Measurements from ENCODE around the gene ARHGAP19.

DNA sequence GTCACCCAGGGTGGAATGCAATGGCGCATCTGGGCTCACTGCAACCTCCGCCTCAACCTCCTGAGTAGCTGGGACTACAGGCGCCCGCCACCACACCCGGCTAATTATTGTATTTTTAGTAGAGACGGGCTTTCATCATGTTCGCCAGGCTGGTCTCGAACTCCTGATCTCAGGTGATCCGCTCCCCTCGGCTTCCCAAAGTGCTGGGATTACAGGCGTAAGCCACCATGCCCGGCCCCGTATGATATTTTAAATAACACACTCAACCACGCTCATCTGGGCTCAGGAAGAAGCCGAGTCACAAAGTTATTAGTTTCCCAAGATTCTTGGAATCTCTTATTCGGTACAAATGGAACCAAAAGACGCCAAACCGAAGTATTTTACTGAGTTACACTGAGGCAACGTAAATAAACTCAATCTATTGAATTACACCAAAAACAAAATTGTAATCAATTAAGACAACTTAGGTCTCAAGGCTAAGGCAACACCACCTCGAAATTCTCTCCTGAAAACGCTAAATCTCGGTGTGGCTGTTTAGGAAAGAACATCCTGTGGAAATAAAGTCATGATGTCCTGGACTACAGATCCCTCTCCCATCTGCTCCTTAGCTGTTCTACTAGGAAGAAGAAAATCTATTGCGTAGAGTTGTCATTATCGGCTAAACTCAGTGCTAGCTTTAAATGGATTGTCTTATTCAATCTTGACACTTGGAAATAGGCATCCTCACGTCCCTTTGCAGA, 910 bp downstream of the ARHGAP19 start:
- TF ChIP-seq, protein P1, sequence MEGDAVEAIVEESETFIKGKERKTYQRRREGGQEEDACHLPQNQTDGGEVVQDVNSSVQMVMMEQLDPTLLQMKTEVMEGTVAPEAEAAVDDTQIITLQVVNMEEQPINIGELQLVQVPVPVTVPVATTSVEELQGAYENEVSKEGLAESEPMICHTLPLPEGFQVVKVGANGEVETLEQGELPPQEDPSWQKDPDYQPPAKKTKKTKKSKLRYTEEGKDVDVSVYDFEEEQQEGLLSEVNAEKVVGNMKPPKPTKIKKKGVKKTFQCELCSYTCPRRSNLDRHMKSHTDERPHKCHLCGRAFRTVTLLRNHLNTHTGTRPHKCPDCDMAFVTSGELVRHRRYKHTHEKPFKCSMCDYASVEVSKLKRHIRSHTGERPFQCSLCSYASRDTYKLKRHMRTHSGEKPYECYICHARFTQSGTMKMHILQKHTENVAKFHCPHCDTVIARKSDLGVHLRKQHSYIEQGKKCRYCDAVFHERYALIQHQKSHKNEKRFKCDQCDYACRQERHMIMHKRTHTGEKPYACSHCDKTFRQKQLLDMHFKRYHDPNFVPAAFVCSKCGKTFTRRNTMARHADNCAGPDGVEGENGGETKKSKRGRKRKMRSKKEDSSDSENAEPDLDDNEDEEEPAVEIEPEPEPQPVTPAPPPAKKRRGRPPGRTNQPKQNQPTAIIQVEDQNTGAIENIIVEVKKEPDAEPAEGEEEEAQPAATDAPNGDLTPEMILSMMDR (IDR thresholded peaks at IDR 0.05): no peak
- no peak for TF ChIP-seq EP300 (IDR thresholded peaks at IDR 0.05)

All from tibial nerve (tissue), 4 donors.